Natural killer cell treated with Interleukin-12 subunit alpha and Interleukin-12 subunit beta and Interleukin-15 and Interleukin-18, amount 100 ng/mL, for 72 hours (primary cell): ENCODE data around the gene TENM4. TPM values are rescaled to one million over a fixed set of nuclear protein-coding genes. Genes with fewer than 3 reads are reported as not detected.
"Not testable (repeated sequence)": the region's sequence is repeated elsewhere in the genome, so short reads cannot be mapped to it uniquely, and the experiment has no call there.

ENCODE experiments used
- ATAC-seq, 2 donors: fragments of 150-1000 bp; cut with Tn5 transposase in 1 of 2; sonication (Bioruptor Pico), chemical (Tn5 transposase) in 1 of 2; 2 replicates each; pipeline ENCODE4 v1.10.0; 2021
- DNase-seq: peaks from one replicate; pipeline ENCODE4 v3.0.0; 2022; ENCODE audit warnings: low spot score
- H3K27ac Mint-ChIP-seq, 2 donors: 1 replicate in 1 of 2; 2 replicates in 1 of 2; pipeline ENCODE4 v1.8.0; 2022; ENCODE audit warnings: mixed read lengths in 2 of 2, mild to moderate bottlenecking in 1 of 2, moderate library complexity in 1 of 2
- H3K27me3 Mint-ChIP-seq, 2 donors: 1 replicate in 1 of 2; 2 replicates in 1 of 2; pipeline ENCODE4 v1.8.0; 2022; ENCODE audit warnings: mixed read lengths in 2 of 2
- H3K36me3 Mint-ChIP-seq: one replicate; pipeline ENCODE4 v1.8.0; 2022; ENCODE audit warnings: mixed read lengths
- H3K4me1 Mint-ChIP-seq, 2 donors: 1 replicate in 1 of 2; 2 replicates in 1 of 2; pipeline ENCODE4 v1.8.0; 2022; ENCODE audit warnings: low read depth in 2 of 2, mixed read lengths in 2 of 2, mild to moderate bottlenecking in 1 of 2
- H3K4me3 Mint-ChIP-seq: one replicate; pipeline ENCODE4 v1.8.0; 2022; ENCODE audit warnings: mixed read lengths
- H3K9me3 Mint-ChIP-seq: 2 replicates; pipeline ENCODE4 v1.8.0; 2022; ENCODE audit warnings: mixed read lengths
- total RNA-seq, 2 donors: library from RNA; stranded (reverse); gene quantifications; one replicate each; pipeline ENCODE4 v1.2.3, GENCODE V29; 2022

TENM4 gene
- total RNA-seq, 2 donors from 2014 or later = not detected

DNA sequence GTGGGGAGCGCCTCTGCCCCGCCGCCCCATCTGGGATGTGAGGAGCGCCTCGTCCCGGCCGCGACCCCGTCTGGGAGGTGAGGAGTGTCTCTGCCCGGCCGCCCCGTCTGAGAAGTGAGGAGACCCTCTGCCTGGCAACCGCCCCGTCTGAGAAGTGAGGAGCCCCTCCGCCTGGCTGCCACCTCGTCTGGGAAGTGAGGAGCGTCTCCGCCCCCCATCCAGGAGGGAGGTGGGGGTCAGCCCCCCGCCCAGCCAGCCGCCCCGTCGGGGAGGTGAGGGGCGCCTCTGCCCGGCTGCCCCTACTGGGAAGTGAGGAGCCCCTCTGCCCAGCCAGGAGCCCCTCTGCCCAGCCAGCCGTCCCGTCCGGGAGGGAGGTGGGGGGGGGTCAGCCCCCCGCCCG is 249.1 kb downstream of the TENM4 start:
- DNase-seq, H3K4me1 Mint-ChIP-seq, H3K36me3 Mint-ChIP-seq, H3K27me3 Mint-ChIP-seq, H3K9me3 Mint-ChIP-seq, ATAC-seq, H3K27ac Mint-ChIP-seq, H3K4me3 Mint-ChIP-seq: not testable (repeated sequence)

GRCh38 chr11:79190553-79190952 is 250.3 kb downstream of the TENM4 start:
- H3K27me3 Mint-ChIP-seq, DNase-seq, H3K9me3 Mint-ChIP-seq, H3K4me3 Mint-ChIP-seq, H3K4me1 Mint-ChIP-seq, H3K36me3 Mint-ChIP-seq, ATAC-seq, H3K27ac Mint-ChIP-seq: not testable (repeated sequence)

DNA sequence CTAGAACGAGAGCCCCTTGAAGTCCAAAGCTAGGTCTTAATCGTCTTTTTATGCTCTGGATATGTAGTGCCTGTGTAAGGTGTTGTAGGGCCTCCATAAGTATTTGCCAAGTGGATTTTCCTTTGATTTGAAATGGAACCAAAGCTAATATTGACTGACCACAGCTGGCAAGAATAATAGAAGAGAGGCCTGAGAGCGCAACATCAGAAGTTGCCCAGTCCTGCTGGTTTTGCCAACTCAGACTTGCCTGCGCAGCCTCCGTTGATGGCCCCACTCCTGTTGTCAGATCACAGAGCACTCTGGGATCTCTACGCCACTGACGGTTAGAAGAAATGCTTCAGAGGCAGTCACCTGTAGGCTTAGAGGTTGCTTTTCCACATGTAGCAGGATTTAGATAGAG is 251.2 kb downstream of the TENM4 start:
- Mint-ChIP-seq H3K36me3 (no peaks in the 10 kb centered on the region), H3K4me3 (no peak overlapping the region), H3K4me1 (no peaks in the 10 kb centered on the region), H3K27me3 (no peaks in the 10 kb centered on the region), H3K27ac (no peak overlapping the region), H3K9me3 (peaks cover 4% of the 10 kb centered on the region)
- DNase-seq = no peak
- no peak for ATAC-seq

DNA sequence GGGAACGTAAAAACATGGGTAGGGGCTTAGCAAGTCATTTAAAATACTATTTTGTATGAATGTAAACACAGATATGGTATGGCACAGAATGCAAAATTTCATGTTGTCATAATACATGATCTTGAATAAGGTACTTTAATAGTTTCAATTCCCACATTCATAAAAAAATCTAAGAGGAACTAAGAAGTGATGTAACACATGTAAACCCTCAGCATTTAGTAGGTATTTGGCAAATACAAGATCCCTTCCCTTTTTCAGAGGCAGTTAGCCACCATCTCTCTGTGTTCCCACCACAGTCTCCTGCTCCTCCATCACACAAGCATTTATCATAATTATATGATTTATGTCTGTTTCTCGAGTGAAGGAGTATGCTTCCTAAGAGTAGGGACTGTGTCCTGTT is 251.8 kb downstream of the TENM4 start:
- H3K36me3 Mint-ChIP-seq = no peaks in the 10 kb centered on the region
- no peaks in the 10 kb centered on the region for H3K27me3 Mint-ChIP-seq
- no peak overlapping the region for H3K4me3 Mint-ChIP-seq
- peaks cover under 1% of the 10 kb centered on the region for H3K9me3 Mint-ChIP-seq
- ATAC-seq (no peak), DNase-seq (no peak)
- H3K27ac Mint-ChIP-seq = no peak overlapping the region
- no peaks in the 10 kb centered on the region for H3K4me1 Mint-ChIP-seq

- no peak for DNase-seq
- no peak overlapping the region for H3K4me3 Mint-ChIP-seq
- ATAC-seq = no peak
- no peak overlapping the region for H3K27ac Mint-ChIP-seq
- no peaks in the 10 kb centered on the region for H3K4me1 Mint-ChIP-seq
- no peaks in the 10 kb centered on the region for H3K9me3 Mint-ChIP-seq
- H3K36me3 Mint-ChIP-seq = no peaks in the 10 kb centered on the region
- H3K27me3 Mint-ChIP-seq = no peaks in the 10 kb centered on the region
Observed at GRCh38 chr11:79186669-79187068, 254.2 kb downstream of the TENM4 start.

DNA sequence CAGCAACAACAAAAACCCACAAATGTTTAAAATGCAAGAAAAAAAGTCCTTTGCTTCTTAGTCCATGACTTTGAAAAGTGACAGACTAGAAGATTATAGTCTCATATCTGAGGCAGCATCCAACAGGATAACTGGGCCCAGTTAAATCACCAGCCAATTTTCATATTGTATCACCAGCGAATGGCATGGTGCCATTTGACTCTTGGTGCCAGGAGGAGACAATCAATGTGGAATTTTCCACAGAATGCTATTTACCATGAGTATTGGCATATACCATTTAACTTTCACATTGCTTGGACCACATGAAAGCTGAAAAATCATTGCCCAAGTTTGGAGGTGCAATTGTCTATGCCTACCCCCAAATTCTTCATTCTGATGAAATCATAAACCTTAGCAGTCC is 255.5 kb downstream of the TENM4 start:
- Mint-ChIP-seq H3K27me3 (no peaks in the 10 kb centered on the region), H3K4me3 (no peak overlapping the region), H3K9me3 (no peaks in the 10 kb centered on the region), H3K36me3 (no peaks in the 10 kb centered on the region), H3K27ac (no peak overlapping the region), H3K4me1 (no peaks in the 10 kb centered on the region)
- ATAC-seq (no peak), DNase-seq (no peak)

GRCh38 chr11:79184285-79184684 is 256.5 kb downstream of the TENM4 start:
- Mint-ChIP-seq H3K27me3 (no peaks in the 10 kb centered on the region), H3K9me3 (no peaks in the 10 kb centered on the region), H3K36me3 (no peaks in the 10 kb centered on the region), H3K27ac (no peak overlapping the region), H3K4me3 (no peak overlapping the region), H3K4me1 (no peaks in the 10 kb centered on the region)
- ATAC-seq = no peak
- DNase-seq = no peak

- Mint-ChIP-seq H3K4me1 (no peaks in the 10 kb centered on the region), H3K9me3 (no peaks in the 10 kb centered on the region), H3K27me3 (peaks cover 2 to 5% of the 10 kb centered on the region in 2 donors), H3K4me3 (no peak overlapping the region), H3K36me3 (no peaks in the 10 kb centered on the region), H3K27ac (no peak overlapping the region)
- DNase-seq (no peak), ATAC-seq (no peak)
Observed at GRCh38 chr11:79182794-79183193, 258.0 kb downstream of the TENM4 start.

GRCh38 chr11:79179087-79179486 is 261.7 kb downstream of the TENM4 start:
- no peaks in the 10 kb centered on the region for H3K4me1 Mint-ChIP-seq
- peaks cover 3% of the 10 kb centered on the region for H3K9me3 Mint-ChIP-seq
- peaks cover 3 to 21% of the 10 kb centered on the region in 2 donors for H3K27me3 Mint-ChIP-seq
- no peaks in the 10 kb centered on the region for H3K36me3 Mint-ChIP-seq
- no peak for ATAC-seq
- no peak for DNase-seq
- no peak overlapping the region for H3K4me3 Mint-ChIP-seq
- H3K27ac Mint-ChIP-seq = no peak overlapping the region

- H3K4me3 Mint-ChIP-seq = no peak overlapping the region
- peaks cover 3% of the 10 kb centered on the region for H3K9me3 Mint-ChIP-seq
- H3K4me1 Mint-ChIP-seq = no peaks in the 10 kb centered on the region
- ATAC-seq = no peak
- no peaks in the 10 kb centered on the region for H3K36me3 Mint-ChIP-seq
- H3K27me3 Mint-ChIP-seq = peaks cover 3 to 21% of the 10 kb centered on the region in 2 donors
- H3K27ac Mint-ChIP-seq = no peak overlapping the region
- no peak for DNase-seq
Observed at GRCh38 chr11:79174045-79175008, 266.5 kb downstream of the TENM4 start.

GRCh38 chr11:79173615-79174014 is 267.2 kb downstream of the TENM4 start:
- no peak overlapping the region for H3K4me3 Mint-ChIP-seq
- ATAC-seq = no peak
- no peaks in the 10 kb centered on the region for H3K36me3 Mint-ChIP-seq

DNA sequence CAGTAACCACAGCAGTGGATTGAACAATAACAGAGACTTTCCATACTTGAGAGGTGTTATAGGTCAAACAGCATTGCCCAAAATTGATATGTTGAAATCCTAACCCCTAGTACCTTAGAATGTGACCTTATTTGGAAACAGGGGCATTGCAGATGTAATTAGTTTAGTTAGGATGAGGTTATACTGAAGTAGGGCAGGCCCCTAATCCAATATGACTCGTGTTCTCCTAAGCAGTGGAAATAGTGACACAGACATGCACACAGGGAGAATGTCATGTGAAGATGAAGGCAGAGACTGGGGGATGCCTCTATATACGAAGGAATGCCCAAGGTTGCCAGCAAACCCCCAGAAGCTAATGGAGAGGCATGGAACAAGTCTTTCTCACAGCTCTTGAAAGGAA is 270.5 kb downstream of the TENM4 start:
- Mint-ChIP-seq H3K27ac (no peak overlapping the region), H3K4me1 (no peaks in the 10 kb centered on the region), H3K4me3 (no peak overlapping the region), H3K27me3 (peaks cover 0 to 8% of the 10 kb centered on the region in 2 donors), H3K9me3 (no peaks in the 10 kb centered on the region), H3K36me3 (no peaks in the 10 kb centered on the region)
- no peak for ATAC-seq
- DNase-seq = no peak

More at GRCh38 chr11:79173615-79174014, 267.2 kb downstream of the TENM4 start:
- Mint-ChIP-seq H3K27ac (no peak overlapping the region), H3K27me3 (peaks cover 3 to 21% of the 10 kb centered on the region in 2 donors), H3K9me3 (peaks cover 3% of the 10 kb centered on the region), H3K4me1 (no peaks in the 10 kb centered on the region)
- no peak for DNase-seq

GRCh38 chr11:79168530-79169110 is 272.2 kb downstream of the TENM4 start:
- Mint-ChIP-seq H3K4me1 (no peaks in the 10 kb centered on the region), H3K27me3 (no peaks in the 10 kb centered on the region), H3K9me3 (no peaks in the 10 kb centered on the region), H3K36me3 (no peaks in the 10 kb centered on the region), H3K27ac (no peak overlapping the region), H3K4me3 (no peak overlapping the region)
- no peak for ATAC-seq
- no peak for DNase-seq

- peak in 1 of 2 donors; percentile 55 for ATAC-seq
- H3K36me3 Mint-ChIP-seq = no peaks in the 10 kb centered on the region
- H3K4me1 Mint-ChIP-seq = no peaks in the 10 kb centered on the region
- H3K27ac Mint-ChIP-seq = no peak overlapping the region
- no peaks in the 10 kb centered on the region for H3K27me3 Mint-ChIP-seq
- no peaks in the 10 kb centered on the region for H3K9me3 Mint-ChIP-seq
- no peak for DNase-seq
- H3K4me3 Mint-ChIP-seq = no peak overlapping the region
Observed at GRCh38 chr11:79167510-79168188, 273.2 kb downstream of the TENM4 start.
